ENCODE measurements around the gene LAMTOR2. TPM values are rescaled to one million over a fixed set of nuclear protein-coding genes. Genes with fewer than 3 reads are reported as not detected.

Gene LAMTOR2
- total RNA-seq, 1 experiment from 2014 or later: 63.4 TPM

DNA sequence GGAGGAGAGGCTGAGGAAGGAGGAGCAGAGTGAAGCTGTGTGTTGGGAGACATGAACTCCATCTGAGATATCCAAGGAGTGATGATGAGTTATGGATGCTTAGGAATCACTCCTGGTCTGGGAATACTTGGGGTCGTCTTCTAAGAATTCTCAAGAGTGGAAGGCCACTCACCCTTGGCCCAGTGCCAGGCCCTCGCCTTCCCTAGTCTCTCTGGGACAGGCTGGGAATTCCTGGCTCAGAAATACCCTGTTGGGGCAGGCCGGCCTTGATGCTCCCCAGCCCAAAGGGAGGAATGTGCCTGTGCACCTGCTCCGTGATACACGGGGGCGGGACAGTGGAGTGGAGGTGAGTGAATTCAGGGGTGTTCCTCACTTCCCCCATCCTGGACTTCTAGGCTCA, 47.3 kb downstream of the LAMTOR2 start:
- BruUV-seq (replicated peaks): no TSS peak
- ChIA-PET CTCF (no interaction called here), POLR2A (interaction anchor here (0.5 to 0.6 kb wide), 2 partner anchors 71 to 124 kb away, joined by 3 read pairs; no protein-coding TSS in a partner anchor)
- Histone ChIP-seq H3K27me3 (ENCODE audit: control insufficient read depth, insufficient read depth, low read length) (no peaks in the 10 kb centered on the region), H3K27ac (ENCODE audit: low read length) (no peak overlapping the region), H3K9me3 (ENCODE audit: control insufficient read depth, insufficient read depth, low read depth, low read length) (no peaks in the 10 kb centered on the region), H3K4me3 (ENCODE audit: low read depth in 2 of 2, low read length in 2 of 2) (no peak overlapping the region), H3K36me3 (ENCODE audit: control insufficient read depth, insufficient read depth, low read length) (no peaks in the 10 kb centered on the region), H3K4me1 (ENCODE audit: control insufficient read depth, insufficient read depth, low read length) (peaks cover 43% of the 10 kb centered on the region)
- ATAC-seq (no peak), DNase-seq (ENCODE audit: low read depth, low spot score) (no peak)
- intact Hi-C loops (cut with micrococcal nuclease; ENCODE audit: unreplicated experiment) (no loop called here), in situ Hi-C loops (cut with HindIII; ENCODE audit: low pct_unique_long_range_greater_than_20kb, low sequenced_read_pairs) (no loop called here)
- TF ChIP-seq REST (IDR thresholded peaks at IDR 0.05; ENCODE audit: insufficient read depth in 1 of 2, low read depth in 2 of 2, low read length in 1 of 2): no peak
- TF ChIP-seq POLR2AphosphoS5 (IDR thresholded peaks at IDR 0.05; ENCODE audit: low read depth, low read length): no peak
- TF ChIP-seq SIN3A (IDR thresholded peaks at IDR 0.05; ENCODE audit: borderline replicate concordance, insufficient read depth, low read depth, low read length): no peak
- TF ChIP-seq TCF7L2 (IDR thresholded peaks at IDR 0.05; ENCODE audit: low read depth, low read length): no peak
- no peak for TF ChIP-seq CTCF (IDR thresholded peaks at IDR 0.05)

DNA sequence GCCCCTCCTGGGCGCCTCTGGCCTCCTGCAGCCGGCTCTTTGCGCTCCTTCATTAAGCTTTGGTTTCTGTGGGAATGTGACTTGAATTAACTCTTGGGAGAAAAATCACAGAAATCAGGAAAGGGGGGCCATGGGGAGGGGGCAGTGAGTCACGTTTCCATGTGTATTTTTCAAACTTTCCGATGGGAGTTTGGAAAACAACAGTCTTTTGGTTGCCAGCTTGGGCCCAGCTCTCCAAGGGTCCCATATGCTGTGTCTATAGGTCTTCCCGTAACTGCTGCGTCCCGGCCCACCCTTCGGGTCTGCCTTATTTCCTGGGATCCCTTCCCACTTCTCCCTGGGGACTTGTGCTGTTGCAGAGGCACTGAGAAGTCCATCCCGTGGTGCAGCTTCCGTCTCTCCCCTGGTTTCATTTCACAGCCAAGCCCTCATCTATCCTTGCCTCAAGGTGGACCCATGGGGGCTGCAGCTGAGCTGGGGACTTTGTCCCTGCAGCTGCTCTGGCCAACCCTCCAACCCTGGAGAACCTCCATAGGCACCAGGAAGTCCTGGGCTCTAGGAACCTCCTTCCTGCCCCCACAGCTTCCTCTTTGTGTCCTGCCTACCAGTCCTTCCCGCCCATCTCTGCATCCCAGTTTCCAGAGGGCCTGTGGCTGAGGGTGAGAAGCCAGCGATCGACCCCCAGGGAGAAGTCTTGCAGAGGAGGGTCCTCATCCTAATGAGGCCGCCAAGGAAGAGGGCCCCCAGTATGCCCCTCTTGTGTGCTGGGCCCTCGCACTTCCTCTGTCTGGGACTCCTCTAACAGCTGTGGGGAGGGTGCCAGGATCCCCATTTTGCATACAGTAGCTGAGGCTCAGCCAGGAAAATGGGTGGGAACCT, 48.3 kb downstream of the LAMTOR2 start:
- DNase-seq (ENCODE audit: low read depth, low spot score) (no peak), ATAC-seq (no peak)
- in situ Hi-C loops (cut with HindIII; ENCODE audit: low pct_unique_long_range_greater_than_20kb, low sequenced_read_pairs) (no loop called here), intact Hi-C loops (cut with micrococcal nuclease; ENCODE audit: unreplicated experiment) (no loop called here)
- POLR2A ChIA-PET: interaction anchor here (0.6 to 1.0 kb wide), 3 partner anchors 10 to 70 kb away, joined by 3 to 4 read pairs (median 3); no protein-coding TSS in a partner anchor
- no TSS peak for BruUV-seq (replicated peaks)
- H3K9me3 ChIP-seq (ENCODE audit: control insufficient read depth, insufficient read depth, low read depth, low read length): no peaks in the 10 kb centered on the region
- no peaks in the 10 kb centered on the region for H3K27me3 ChIP-seq (ENCODE audit: control insufficient read depth, insufficient read depth, low read length)
- CTCF ChIA-PET: interaction anchor here (0.6 to 1.2 kb wide), 3 partner anchors 12 to 110 kb away, joined by 3 to 5 read pairs (median 3); partner anchors contain the start of gene PMF1
- peak overlapping the region; percentile 95 for H3K27ac ChIP-seq (ENCODE audit: low read length)
- H3K4me1 ChIP-seq (ENCODE audit: control insufficient read depth, insufficient read depth, low read length): peaks cover 48% of the 10 kb centered on the region
- TF ChIP-seq TCF7L2 (IDR thresholded peaks at IDR 0.05; ENCODE audit: low read depth, low read length): no peak
- peak; percentile 33; the same call in 1 of the 2 replicates for TF ChIP-seq POLR2AphosphoS5 (IDR thresholded peaks at IDR 0.05; ENCODE audit: low read depth, low read length)
- no peak overlapping the region for H3K4me3 ChIP-seq (ENCODE audit: low read depth in 2 of 2, low read length in 2 of 2)
- no peaks in the 10 kb centered on the region for H3K36me3 ChIP-seq (ENCODE audit: control insufficient read depth, insufficient read depth, low read length)
